Mesothelial cell of epicardium (in vitro differentiated cells): ENCODE measurements around the gene NEK6. TPM values are rescaled to one million over a fixed set of nuclear protein-coding genes. Genes with fewer than 3 reads are reported as not detected.

ENCODE experiments used
- DNase-seq, 2 experiments: peaks; one replicate each; pipeline ENCODE4 v3.0.0; 2021; ENCODE audit warnings: low spot score in 2 of 2; ENCODE audit not compliant: unreplicated experiment in 2 of 2
- H3K27ac Mint-ChIP-seq: 2 replicates; pipeline ENCODE4 v1.8.0; 2021; ENCODE audit warnings: mixed read lengths
- H3K27me3 Mint-ChIP-seq: 2 replicates; pipeline ENCODE4 v1.8.0; 2021; ENCODE audit warnings: low read depth, mixed read lengths
- H3K36me3 Mint-ChIP-seq: 2 replicates; pipeline ENCODE4 v1.8.0; 2021; ENCODE audit warnings: mixed read lengths
- H3K4me1 Mint-ChIP-seq: 2 replicates; pipeline ENCODE4 v1.8.0; 2021; ENCODE audit warnings: mixed read lengths
- H3K4me3 Mint-ChIP-seq: 2 replicates; pipeline ENCODE4 v1.8.0; 2021; ENCODE audit warnings: mild to moderate bottlenecking, moderate library complexity, mixed read lengths
- H3K9me3 Mint-ChIP-seq: 2 replicates; pipeline ENCODE4 v1.8.0; 2021; ENCODE audit warnings: mixed read lengths
- CTCF ChIP-seq: fragments of 200-600 bp; sonication (generic); IDR thresholded peaks from one replicate; pipeline ENCODE4 v1.5.0; 2021; ENCODE audit warnings: antibody characterized with exemption; ENCODE audit not compliant: unreplicated experiment
- total RNA-seq: library from RNA; stranded (reverse); gene quantifications from 3 replicates; pipeline ENCODE4 v1.2.1, GENCODE V29; 2021

The NEK6 gene
- total RNA-seq, 1 donor from 2014 or later: 42.9 TPM

- TF ChIP-seq CTCF: no peak
- no peak for DNase-seq
- Mint-ChIP-seq H3K27ac (no peak overlapping the region), H3K4me3 (no peak overlapping the region), H3K9me3 (no peaks in the 10 kb centered on the region), H3K27me3 (no peaks in the 10 kb centered on the region), H3K36me3 (peaks cover 26% of the 10 kb centered on the region), H3K4me1 (no peaks in the 10 kb centered on the region)
Measured at GRCh38 chr9:124355941-124356744, 98.4 kb downstream of the NEK6 start.

GRCh38 chr9:124356745-124357390, 99.1 kb downstream of the NEK6 start:
- Mint-ChIP-seq H3K9me3 (no peaks in the 10 kb centered on the region), H3K4me1 (no peaks in the 10 kb centered on the region), H3K27ac (no peak overlapping the region), H3K27me3 (no peaks in the 10 kb centered on the region), H3K36me3 (peaks cover 20% of the 10 kb centered on the region), H3K4me3 (no peak overlapping the region)
- DNase-seq: no peak
- no peak for TF ChIP-seq CTCF

- TF ChIP-seq CTCF: no peak
- H3K27me3 Mint-ChIP-seq: no peaks in the 10 kb centered on the region
- no peak overlapping the region for H3K27ac Mint-ChIP-seq
- H3K4me1 Mint-ChIP-seq: no peaks in the 10 kb centered on the region
- H3K4me3 Mint-ChIP-seq: no peak overlapping the region
- peaks cover 14% of the 10 kb centered on the region for H3K36me3 Mint-ChIP-seq
- no peak for DNase-seq
- H3K9me3 Mint-ChIP-seq: no peaks in the 10 kb centered on the region
Measured at GRCh38 chr9:124357721-124358361, 100.1 kb downstream of the NEK6 start.

GRCh38 chr9:124358631-124359030, 100.9 kb downstream of the NEK6 start:
- peaks cover 11% of the 10 kb centered on the region for H3K36me3 Mint-ChIP-seq
- no peak for DNase-seq
- H3K9me3 Mint-ChIP-seq: no peaks in the 10 kb centered on the region
- no peak overlapping the region for H3K4me3 Mint-ChIP-seq
- H3K27me3 Mint-ChIP-seq: no peaks in the 10 kb centered on the region
- no peak for TF ChIP-seq CTCF
- H3K4me1 Mint-ChIP-seq: no peaks in the 10 kb centered on the region
- no peak overlapping the region for H3K27ac Mint-ChIP-seq

GRCh38 chr9:124359426-124359825, 101.7 kb downstream of the NEK6 start:
- Mint-ChIP-seq H3K4me3 (no peak overlapping the region), H3K9me3 (no peaks in the 10 kb centered on the region), H3K27ac (no peak overlapping the region)

More at GRCh38 chr9:124359426-124359825, 101.7 kb downstream of the NEK6 start:
- Mint-ChIP-seq H3K36me3 (peaks cover 5% of the 10 kb centered on the region), H3K4me1 (no peaks in the 10 kb centered on the region), H3K27me3 (no peaks in the 10 kb centered on the region)
- TF ChIP-seq CTCF: no peak
- no peak for DNase-seq
